GM12864 (cell line): ENCODE data around the gene STEAP1.
A peak's percentile ranks its signal among the peaks of the same experiment; 100 is the strongest.
"Not testable (repeated sequence)": the region's sequence is repeated elsewhere in the genome, so short reads cannot be mapped to it uniquely, and the experiment has no call there.

Experiments
- DNase-seq: peaks from one replicate; pipeline ENCODE4 v3.0.0-alpha.2; 2011; ENCODE audit warnings: low read depth
- H3K4me3 ChIP-seq: 2 replicates; pipeline ENCODE4 v1.5.1; 2011; ENCODE audit warnings: mild to moderate bottlenecking, low read depth, low read length, control low read depth
- CTCF ChIP-seq: IDR thresholded peaks from 2 replicates; pipeline ENCODE4 v1.5.1; 2011; ENCODE audit warnings: low read depth, mild to moderate bottlenecking, moderate library complexity, low read length, control low read depth, inconsistent platforms; ENCODE audit errors: missing control alignments

Gene STEAP1

GRCh38 chr7:90178679-90179278 is 24.5 kb downstream of the STEAP1 start:
- peak; percentile 37 for DNase-seq
- TF ChIP-seq CTCF, result no peak
- no peak overlapping the region for H3K4me3 ChIP-seq

DNA sequence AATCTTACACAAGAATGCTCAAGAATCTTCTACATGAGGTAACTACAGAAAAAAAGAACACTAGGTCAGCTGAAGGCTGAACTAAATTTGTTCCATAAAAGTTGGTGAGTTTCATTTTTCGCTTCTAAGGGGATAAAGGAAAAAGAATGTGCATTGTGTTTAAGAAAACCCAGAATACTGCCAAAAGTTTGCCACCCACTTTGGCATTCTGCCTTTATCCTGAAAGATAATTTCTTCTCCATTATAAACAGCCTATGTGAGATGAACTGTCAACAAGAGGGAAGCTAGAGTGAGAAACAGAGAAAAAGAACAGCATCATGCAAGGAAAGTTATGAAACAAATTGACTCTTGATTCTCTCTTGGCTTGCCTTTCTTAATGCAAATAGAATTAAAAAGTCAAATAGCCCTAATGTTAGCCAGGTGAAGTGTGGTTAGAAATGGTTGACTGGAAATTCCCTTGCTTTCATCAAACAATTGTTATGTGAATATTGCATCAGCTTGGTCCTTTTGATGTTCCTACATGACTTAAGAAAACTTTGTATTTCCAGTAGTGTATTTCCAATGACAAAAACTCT is 25.8 kb downstream of the STEAP1 start:
- H3K4me3 ChIP-seq, result no peak overlapping the region
- DNase-seq, result no peak
- TF ChIP-seq CTCF, result no peak

- DNase-seq, result no peak
- TF ChIP-seq CTCF, result no peak
- H3K4me3 ChIP-seq, result no peak overlapping the region
Observed at GRCh38 chr7:90180649-90181048, 26.4 kb downstream of the STEAP1 start.

GRCh38 chr7:90181485-90181884 is 27.2 kb downstream of the STEAP1 start:
- no peak overlapping the region for H3K4me3 ChIP-seq
- DNase-seq, result no peak
- no peak for TF ChIP-seq CTCF

- DNase-seq, H3K4me3 ChIP-seq: not testable (repeated sequence)
Observed at GRCh38 chr7:90186290-90186689, 32.0 kb downstream of the STEAP1 start.

- no peak overlapping the region for H3K4me3 ChIP-seq
- no peak for TF ChIP-seq CTCF
- DNase-seq, result no peak
Observed at GRCh38 chr7:90187507-90188050, 33.3 kb downstream of the STEAP1 start.

GRCh38 chr7:90188281-90188680 is 34.0 kb downstream of the STEAP1 start:
- DNase-seq, result no peak
- no peak for TF ChIP-seq CTCF
- H3K4me3 ChIP-seq, result no peak overlapping the region
